Glomerular visceral epithelial cell (primary cell): ENCODE measurements around the gene RNF224.

ENCODE experiments used
- DNase-seq: peaks from one replicate; pipeline ENCODE4 v3.0.0-alpha.2; 2016; ENCODE audit errors: extremely low spot score

RNF224 gene

DNA sequence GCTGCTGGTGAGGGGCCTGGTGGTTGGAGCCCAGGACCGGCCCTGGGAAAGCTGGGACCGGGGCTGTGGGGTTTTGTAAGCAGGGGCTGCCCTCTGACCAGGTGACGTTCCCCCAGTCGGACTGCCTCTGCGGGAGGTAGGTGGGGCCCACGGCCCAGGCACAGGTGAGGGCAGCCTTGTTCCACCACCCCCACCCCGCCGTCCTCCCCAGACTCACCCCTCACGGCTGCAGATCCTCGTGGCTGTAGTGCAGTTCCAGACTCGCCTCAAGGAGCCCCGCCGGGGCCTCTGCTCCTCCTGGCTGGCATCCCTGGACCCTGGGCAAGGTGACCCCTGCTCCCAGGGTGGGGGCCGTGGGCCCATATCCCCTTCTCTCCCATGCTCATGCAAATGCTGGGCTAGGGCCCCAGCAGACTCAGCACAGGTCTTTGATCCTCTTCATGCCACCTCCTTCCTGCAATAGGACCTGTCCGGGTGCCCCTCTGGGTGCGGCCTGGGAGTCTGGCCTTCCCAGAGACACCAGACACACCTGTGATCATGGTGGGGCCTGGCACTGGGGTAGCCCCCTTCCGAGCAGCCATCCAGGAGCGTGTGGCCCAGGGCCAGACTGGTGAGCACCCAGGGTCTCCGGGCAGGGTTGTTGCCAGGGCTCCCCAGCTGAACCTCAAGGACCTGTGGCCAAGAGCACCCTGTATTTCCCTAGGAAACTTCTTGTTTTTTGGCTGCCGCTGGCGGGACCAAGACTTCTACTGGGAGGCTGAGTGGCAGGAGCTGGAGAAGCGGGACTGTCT lies 11.9 kb upstream of the RNF224 start:
- DNase-seq = no peak

DNA sequence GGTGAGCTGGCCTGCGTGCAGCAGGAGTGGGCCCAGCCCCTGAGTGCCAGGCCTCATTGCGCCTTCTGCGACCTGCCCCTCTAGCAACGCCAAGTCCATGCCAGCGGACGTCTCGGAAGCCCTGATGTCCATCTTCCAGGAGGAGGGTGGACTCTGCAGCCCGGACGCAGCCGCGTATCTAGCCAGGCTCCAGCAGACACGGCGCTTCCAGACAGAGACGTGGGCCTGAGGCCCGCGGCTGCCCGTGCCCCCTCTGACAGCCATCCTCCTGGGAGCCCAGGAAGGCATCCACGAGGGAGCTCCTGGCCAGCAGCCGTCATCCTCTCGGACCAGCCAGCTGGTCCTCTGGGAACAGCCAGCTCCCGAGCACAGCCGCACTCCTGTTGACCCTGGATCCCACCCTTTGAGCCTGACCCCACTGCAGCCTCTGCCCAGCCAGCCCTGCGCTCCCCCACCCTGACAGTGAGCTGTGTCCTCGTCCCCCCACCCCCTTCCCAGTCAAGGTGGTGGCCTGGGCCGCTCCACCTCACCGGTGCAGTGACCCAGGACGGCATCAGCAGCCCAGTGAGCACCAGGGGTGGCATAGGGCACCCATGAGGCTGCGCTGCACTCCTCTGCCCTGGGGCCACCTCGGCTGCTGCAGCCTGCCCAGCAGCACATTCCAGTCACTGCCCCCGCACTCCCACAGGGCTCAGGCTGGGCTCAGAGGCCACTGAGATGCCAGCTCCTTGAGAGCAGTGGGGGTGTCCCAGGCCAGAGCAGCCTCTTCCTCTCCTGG lies 10.9 kb upstream of the RNF224 start:
- DNase-seq = no peak

DNA sequence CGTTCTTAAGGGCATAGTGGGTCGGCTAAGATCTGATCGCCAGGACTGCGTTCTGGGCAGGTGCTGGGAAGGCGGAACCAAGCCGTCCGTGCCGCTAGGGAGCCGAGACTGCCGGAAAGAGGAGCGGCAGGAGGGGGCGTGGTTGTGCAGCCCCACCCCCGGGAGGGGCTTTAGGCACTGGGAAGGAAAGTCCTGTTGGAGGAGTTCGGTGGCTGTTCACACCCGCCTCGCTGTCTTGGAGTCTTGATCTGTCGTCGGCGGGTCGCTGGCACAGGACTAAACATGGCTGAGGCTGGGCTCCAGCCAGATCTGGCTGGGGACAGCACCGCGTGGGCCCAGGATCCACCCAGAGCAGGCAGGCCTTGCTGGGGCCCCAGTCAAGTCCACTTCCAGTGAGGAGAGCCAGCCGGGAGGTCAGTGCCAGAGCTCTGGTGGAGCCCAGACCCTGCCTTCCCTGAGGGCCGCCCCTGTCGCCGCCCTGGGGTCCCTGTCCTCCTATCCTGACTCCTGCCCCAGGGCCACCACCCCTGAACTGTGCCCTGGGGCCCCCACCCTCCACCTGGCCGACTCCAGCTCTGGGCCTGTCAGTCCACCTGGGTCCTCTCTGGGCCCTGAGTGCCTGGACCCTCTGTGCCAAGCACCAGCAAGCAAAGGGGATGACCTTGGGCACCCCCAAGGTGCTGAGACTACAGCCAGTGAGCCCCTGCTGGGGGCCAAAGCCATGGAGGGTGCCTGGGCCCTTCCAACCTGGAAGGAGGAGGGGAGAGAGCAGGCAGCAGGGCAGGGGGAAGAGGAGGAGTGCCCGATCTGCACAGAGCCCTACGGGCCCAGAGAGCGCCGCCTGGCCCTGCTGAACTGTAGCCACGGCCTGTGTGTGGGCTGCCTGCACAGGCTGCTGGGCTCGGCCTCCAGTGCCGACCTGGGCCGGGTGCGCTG lies 9.8 kb upstream of the RNF224 start:
- DNase-seq = no peak

DNA sequence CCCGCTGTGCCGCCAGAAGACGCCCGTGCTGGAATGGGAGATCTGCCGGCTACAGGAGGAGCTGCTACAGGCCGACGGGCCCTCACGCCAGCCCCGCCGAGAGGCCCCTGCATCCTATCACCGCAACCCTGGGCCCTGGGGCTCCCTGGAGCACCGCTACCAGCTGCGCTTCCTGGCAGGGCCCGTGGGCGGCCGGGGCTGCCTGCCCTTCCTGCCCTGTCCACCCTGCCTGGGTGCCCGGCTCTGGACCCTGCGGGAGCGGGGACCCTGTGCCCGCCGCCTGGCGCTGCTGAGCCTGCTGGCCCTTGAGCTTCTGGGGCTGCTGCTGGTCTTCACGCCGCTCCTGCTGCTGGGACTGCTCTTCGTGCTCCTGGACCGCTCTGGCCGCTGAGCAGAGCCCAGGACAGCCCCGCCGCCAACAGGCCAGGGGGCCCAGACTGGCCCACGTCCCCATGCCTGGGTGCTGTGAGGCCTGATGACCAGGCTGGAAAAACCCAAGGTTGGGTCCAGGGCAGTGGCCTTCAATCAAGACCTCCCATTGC lies 9.0 kb upstream of the RNF224 start:
- no peak for DNase-seq

GRCh38 chr9:137218754-137219271 lies 8.5 kb upstream of the RNF224 start:
- DNase-seq = peak; percentile 31

DNA sequence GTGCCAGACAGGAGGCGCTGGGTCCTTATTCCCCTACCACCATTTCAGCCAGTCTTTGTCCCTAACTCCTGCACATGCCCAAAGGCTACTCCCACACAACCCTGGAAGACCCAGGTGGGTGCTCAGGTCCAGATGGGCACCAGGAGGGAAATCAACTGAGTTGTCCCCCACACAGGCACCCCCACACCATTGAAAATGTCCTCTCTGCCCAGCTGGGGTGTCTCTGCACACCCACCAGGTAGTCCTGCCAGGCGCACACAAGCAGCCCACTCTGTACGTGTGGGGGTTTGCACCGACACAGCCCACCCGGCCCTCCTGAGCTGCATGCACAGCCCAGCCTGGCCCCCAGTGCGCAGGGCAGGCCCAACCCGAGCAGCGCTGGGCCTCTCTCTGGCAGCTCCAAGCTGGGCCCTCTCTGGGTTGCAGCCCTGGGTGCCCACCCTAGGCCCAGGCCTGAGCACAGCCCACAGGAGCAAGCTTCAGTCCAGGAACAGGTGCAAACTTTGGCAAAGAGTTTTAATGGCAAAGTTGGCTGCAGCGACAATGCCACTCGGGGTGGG lies 7.5 kb upstream of the RNF224 start:
- DNase-seq = no peak

GRCh38 chr9:137220317-137221094 lies 6.8 kb upstream of the RNF224 start:
- no peak for DNase-seq

- DNase-seq = no peak
Measured at GRCh38 chr9:137221095-137221505, 6.2 kb upstream of the RNF224 start.

GRCh38 chr9:137221506-137222111 lies 5.7 kb upstream of the RNF224 start:
- no peak for DNase-seq

GRCh38 chr9:137222190-137223077 lies 4.9 kb upstream of the RNF224 start, which contains the start of gene RNF208:
RNF208 (minus strand) TSS chr9:137222240; CDS start chr9:137221212, 1,028 bp downstream.
- DNase-seq = no peak

DNA sequence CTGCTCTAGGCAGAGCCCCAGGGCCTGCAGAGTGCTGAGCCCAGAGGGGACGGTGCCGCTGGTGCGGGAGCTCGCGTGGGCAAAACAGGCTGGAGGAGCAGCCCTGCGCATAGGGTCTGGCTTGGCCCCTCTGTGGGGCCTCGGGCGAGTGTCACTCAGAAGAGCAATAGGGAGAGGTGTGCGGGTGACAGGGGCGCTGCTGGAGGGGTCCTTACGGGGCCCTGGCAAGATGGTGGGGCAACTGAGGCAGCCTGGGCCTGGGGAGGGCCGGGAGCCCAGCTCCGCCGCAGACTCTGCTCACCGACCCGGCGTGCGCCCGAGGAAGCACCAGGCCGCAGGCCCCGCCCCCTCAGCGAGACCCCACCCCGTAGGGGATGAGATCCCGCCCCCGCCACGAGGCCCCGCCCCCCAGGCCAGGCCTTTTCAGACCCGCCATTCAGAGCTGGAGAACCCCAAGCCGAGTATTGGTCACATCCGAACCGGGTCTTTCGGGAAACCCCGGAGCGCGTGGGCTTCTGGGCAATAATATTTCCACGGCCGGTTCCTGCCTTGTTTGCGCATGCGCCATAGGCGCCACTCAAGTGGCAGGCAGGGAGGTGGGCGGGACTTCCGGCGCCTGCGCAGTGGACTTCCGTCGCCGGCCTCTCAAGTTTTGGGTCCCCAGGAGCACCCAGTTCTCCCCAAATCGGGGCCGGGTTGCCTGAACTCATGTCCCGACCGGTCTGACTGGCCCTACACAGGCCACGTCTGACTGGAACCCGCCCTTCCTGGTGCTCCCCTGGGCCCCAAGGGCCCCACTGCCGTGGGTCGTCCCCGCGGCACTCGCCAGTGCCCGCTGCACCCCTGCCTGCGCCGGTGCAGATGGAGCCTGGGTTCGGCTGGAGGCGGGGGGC lies 4.0 kb upstream of the RNF224 start:
- DNase-seq = peak; percentile 99

DNA sequence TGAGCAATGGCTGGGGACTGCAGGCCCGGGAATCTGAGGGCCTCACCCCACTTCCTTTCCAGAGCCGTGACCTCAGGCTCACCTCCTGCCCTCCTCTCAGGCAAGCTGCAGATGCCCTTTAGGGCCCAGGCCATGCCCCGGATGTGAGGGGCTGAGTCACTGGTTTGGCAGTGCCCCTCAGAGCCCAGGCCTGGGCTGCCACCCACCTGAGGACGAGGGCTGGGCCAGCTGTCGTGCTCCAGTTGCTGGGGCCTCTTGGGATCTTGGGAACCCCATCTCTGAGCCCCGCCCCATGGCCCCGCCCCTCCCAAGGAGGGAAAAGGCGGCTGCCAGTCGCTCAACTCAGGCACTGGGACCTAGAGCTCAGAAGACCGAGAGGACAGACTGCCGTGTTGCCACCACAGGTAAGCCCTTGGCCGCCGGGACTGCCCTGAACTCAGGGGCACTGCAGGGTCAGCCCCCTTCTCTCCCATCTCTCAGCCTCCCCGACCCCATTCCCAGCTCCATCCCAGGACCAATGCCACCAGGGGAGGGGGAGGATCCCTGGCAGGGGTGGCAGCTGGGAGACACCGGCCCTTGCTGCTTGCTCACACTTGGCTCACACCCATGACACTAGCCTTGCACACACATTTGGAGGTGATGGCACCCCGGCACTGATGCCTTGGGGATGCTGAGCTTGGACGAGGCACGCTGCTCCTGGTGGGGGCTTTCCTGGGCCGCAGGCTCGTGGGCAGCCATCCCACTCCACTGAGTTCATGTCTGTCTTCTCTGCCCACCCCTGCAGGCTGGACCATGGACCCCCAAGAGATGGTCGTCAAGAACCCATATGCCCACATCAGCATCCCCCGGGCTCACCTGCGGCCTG lies 2.2 kb upstream of the RNF224 start, which contains the start of gene CYSRT1:
Gene CYSRT1, plus strand, starts transcription at position 345 of the 865 bp plus-strand sequence. Its CDS starts 448 bp downstream, at position 793.
- no peak for DNase-seq

- no peak for DNase-seq
Measured at GRCh38 chr9:137225699-137226331, 1.5 kb upstream of the RNF224 start.

- peak; percentile 78 for DNase-seq
Measured at GRCh38 chr9:137226338-137227053, 806 bp upstream of the RNF224 start.

- DNase-seq = no peak
Measured at GRCh38 chr9:137227853-137228505, 677 bp downstream of the RNF224 start.
